HFFc6 (cell line): Measurements from ENCODE around the gene ROBO1. TPM values are rescaled to one million over a fixed set of nuclear protein-coding genes. Genes with fewer than 3 reads are reported as not detected.

ENCODE experiments used
- DNase-seq: peaks from one replicate; pipeline ENCODE4 v3.0.0-alpha.2; 2018
- H3K27ac Mint-ChIP-seq: 2 replicates; pipeline ENCODE4 v1.8.0; 2020; ENCODE audit warnings: mild to moderate bottlenecking, mixed read lengths
- H3K27me3 Mint-ChIP-seq: 2 replicates; pipeline ENCODE4 v1.8.0; 2021; ENCODE audit warnings: mild to moderate bottlenecking, moderate library complexity, mixed read lengths; ENCODE audit not compliant: insufficient read depth
- H3K36me3 Mint-ChIP-seq: 2 replicates; pipeline ENCODE4 v1.8.0; 2021; ENCODE audit warnings: low read depth, mixed read lengths
- H3K4me1 Mint-ChIP-seq: 2 replicates; pipeline ENCODE4 v1.8.0; 2020; ENCODE audit warnings: low read depth, mixed read lengths
- H3K4me3 Mint-ChIP-seq: 2 replicates; pipeline ENCODE4 v1.8.0; 2020; ENCODE audit warnings: mild to moderate bottlenecking, moderate library complexity, mixed read lengths
- H3K9me3 Mint-ChIP-seq: 2 replicates; pipeline ENCODE4 v1.8.0; 2020; ENCODE audit warnings: mild to moderate bottlenecking, mixed read lengths
- CTCF ChIP-seq: fragments of 200-600 bp; sonication (generic); IDR thresholded peaks from 2 replicates; pipeline ENCODE4 v1.5.0; 2021; ENCODE audit warnings: antibody characterized with exemption, mild to moderate bottlenecking
- total RNA-seq, 6 experiments: library from RNA; stranded (reverse); fragmentation: NEBNext Ultra II Directional; extraction: Animal tissue kit (Norgen Biotek cat#: 25700); gene quantifications; 2 replicates in 1 of 6; 3 replicates in 5 of 6; pipeline ENCODE4 v1.2.3, GENCODE V29; 2021

The ROBO1 gene
- total RNA-seq, 6 experiments from 2014 or later, result 38.7 to 51.3 (median 41.7) TPM

DNA sequence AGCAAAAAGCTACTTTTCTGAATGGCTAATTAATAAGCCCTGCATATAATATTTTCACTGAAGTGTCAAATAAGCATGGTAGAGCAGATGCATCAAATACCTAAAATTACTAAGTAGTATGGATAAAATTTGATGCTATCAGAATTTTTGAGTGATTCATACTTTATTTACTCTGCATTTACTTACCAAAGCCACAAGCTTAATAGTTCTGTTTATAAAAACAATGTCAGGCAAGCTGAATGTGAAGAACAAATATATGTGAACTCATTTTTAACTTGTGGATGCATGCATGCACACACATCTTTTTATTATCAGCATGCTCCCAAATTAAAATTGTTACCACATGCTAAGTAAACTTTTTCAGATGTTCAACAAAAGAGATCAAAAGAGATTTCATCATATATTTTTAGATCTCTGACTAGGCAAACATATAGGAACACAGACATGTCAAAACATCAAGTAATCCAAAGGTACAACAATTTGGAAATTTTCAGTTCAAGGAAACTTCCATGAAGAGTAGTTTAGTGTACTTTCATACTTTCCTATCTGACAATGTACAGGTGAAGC lies 969.4 kb downstream of the ROBO1 start:
- Mint-ChIP-seq H3K36me3 (peaks cover 5% of the 10 kb centered on the region), H3K4me1 (peaks cover 23% of the 10 kb centered on the region), H3K4me3 (no peak overlapping the region), H3K9me3 (no peaks in the 10 kb centered on the region), H3K27ac (no peak overlapping the region), H3K27me3 (no peaks in the 10 kb centered on the region)
- no peak for TF ChIP-seq CTCF
- no peak for DNase-seq

- DNase-seq, result no peak
- no peak for TF ChIP-seq CTCF
- peaks cover 16% of the 10 kb centered on the region for H3K4me1 Mint-ChIP-seq
- no peak overlapping the region for H3K4me3 Mint-ChIP-seq
- H3K27ac Mint-ChIP-seq, result no peak overlapping the region
- no peaks in the 10 kb centered on the region for H3K27me3 Mint-ChIP-seq
- H3K36me3 Mint-ChIP-seq, result peaks cover under 1% of the 10 kb centered on the region
- H3K9me3 Mint-ChIP-seq, result no peaks in the 10 kb centered on the region
These were observed 973.4 kb downstream of the ROBO1 start for GRCh38 chr3:78794431-78794830.

- H3K4me1 Mint-ChIP-seq, result peaks cover 7% of the 10 kb centered on the region
- no peak overlapping the region for H3K27ac Mint-ChIP-seq
- TF ChIP-seq CTCF, result no peak
- H3K9me3 Mint-ChIP-seq, result no peaks in the 10 kb centered on the region
- no peak for DNase-seq
- no peaks in the 10 kb centered on the region for H3K36me3 Mint-ChIP-seq
- no peak overlapping the region for H3K4me3 Mint-ChIP-seq
- 0 out of 2 replicates have a peak, but pooled peaks cover 2% of the 10 kb centered on the region for H3K27me3 Mint-ChIP-seq
These were observed 975.1 kb downstream of the ROBO1 start for GRCh38 chr3:78792733-78793132.

DNA sequence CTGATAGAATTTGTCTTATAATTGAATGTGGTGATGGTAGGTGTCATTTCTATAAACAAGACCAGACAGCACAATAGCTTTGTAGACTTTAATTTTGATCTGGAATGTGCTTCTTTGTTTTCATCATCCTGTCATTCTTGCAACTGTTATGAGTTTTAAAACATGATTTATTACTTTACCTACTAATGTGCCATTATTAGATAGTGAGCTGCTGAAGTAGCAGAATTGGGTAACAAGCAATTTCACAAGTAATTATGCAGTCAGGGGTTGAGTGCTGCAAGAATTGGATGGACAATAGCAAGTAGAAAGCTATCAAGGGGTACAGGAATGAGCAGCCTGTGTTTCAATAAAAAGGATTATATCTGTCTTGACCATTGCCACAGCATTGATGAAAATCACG lies 975.6 kb downstream of the ROBO1 start:
- TF ChIP-seq CTCF, result no peak
- Mint-ChIP-seq H3K27me3 (0 out of 2 replicates have a peak, but pooled peaks cover 2% of the 10 kb centered on the region), H3K27ac (no peak overlapping the region), H3K4me1 (peaks cover 7% of the 10 kb centered on the region), H3K9me3 (no peaks in the 10 kb centered on the region), H3K4me3 (no peak overlapping the region), H3K36me3 (no peaks in the 10 kb centered on the region)
- no peak for DNase-seq

DNA sequence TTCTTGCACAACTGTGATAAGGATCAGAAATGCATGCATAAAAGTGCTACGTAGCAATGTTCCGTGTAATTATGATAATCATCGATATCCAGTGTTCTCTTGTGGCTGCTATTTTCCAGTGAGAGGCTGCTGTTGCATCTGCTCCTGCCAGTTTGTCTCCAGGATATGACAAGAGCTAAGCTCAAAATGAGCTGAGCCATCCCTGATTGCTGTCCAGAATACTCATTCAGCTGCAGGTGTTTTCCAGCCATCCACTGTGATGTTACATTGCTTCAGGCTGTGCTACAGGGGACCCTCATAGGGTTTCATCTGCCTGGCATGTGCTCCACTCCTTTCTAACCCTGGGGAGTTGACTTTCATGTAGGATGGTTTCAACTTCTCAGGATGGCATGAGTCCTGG lies 976.0 kb downstream of the ROBO1 start:
- H3K9me3 Mint-ChIP-seq, result no peaks in the 10 kb centered on the region
- no peaks in the 10 kb centered on the region for H3K36me3 Mint-ChIP-seq
- 0 out of 2 replicates have a peak, but pooled peaks cover 2% of the 10 kb centered on the region for H3K27me3 Mint-ChIP-seq
- no peak for TF ChIP-seq CTCF
- no peak overlapping the region for H3K27ac Mint-ChIP-seq
- DNase-seq, result no peak
- H3K4me3 Mint-ChIP-seq, result no peak overlapping the region
- peaks cover 7% of the 10 kb centered on the region for H3K4me1 Mint-ChIP-seq
